GM23338 (cell line): ENCODE results near the gene HSPA12B.
A peak's percentile ranks its signal among the peaks of the same experiment; 100 is the strongest.

ENCODE experiments used
- CREB1 ChIP-seq: fragments of 250-450 bp; sonication (Bioruptor Pico); IDR thresholded peaks from 2 replicates; pipeline ENCODE4 v1.5.0; 2020; ENCODE audit warnings: low read depth, mild to moderate bottlenecking, moderate library complexity
- EZH2 ChIP-seq: fragments of 200-600 bp; sonication (generic); IDR thresholded peaks from one replicate; pipeline ENCODE4 v1.8.0; 2017; ENCODE audit warnings: antibody characterized with exemption, mild to moderate bottlenecking, low read depth; ENCODE audit not compliant: unreplicated experiment
- EZH2phosphoT487 ChIP-seq: fragments of 200-600 bp; sonication (generic); IDR thresholded peaks from one replicate; pipeline ENCODE4 v1.8.1; 2018; ENCODE audit warnings: antibody characterized with exemption; ENCODE audit not compliant: unreplicated experiment
- JUNB ChIP-seq: IDR thresholded peaks from one replicate; pipeline ENCODE4 v1.6.1; 2016; ENCODE audit warnings: antibody characterized with exemption; ENCODE audit not compliant: unreplicated experiment
- NANOG ChIP-seq: IDR thresholded peaks from 2 replicates; pipeline ENCODE4 v1.6.1; 2016; ENCODE audit warnings: antibody characterized with exemption, borderline replicate concordance
- POLR2AphosphoS5 ChIP-seq: IDR thresholded peaks from 2 replicates; pipeline ENCODE4 v1.6.1; 2016; ENCODE audit warnings: antibody characterized with exemption, low read depth
- STAT1 ChIP-seq: IDR thresholded peaks from one replicate; pipeline ENCODE4 v1.6.1; 2016; ENCODE audit warnings: antibody characterized with exemption; ENCODE audit not compliant: unreplicated experiment
- ZNF331 ChIP-seq: fragments of 250-450 bp; sonication (Bioruptor Pico); IDR thresholded peaks from 2 replicates; pipeline ENCODE4 v1.5.0; 2020; ENCODE audit warnings: low read depth, mild to moderate bottlenecking, moderate library complexity
- ZNF462 ChIP-seq: fragments of 250-450 bp; sonication (Bioruptor Pico); IDR thresholded peaks from 2 replicates; pipeline ENCODE4 v1.5.0; 2020; ENCODE audit warnings: mild to moderate bottlenecking, moderate library complexity
- TF ChIP-seq, protein P1 (sequence below), 2 experiments: fragments of 200-600 bp in 1 of 2; sonication (generic) in 1 of 2; conservative IDR thresholded peaks; 2 replicates each; pipeline versions ENCODE4 v1.5.1 to v1.6.1; 2016 to 2017; ENCODE audit warnings: antibody characterized with exemption in 2 of 2, low read depth in 2 of 2, mild to moderate bottlenecking in 2 of 2, moderate library complexity in 1 of 2
- TF ChIP-seq, protein P2 (sequence below): IDR thresholded peaks from one replicate; pipeline ENCODE4 v1.6.1; 2018; ENCODE audit warnings: antibody characterized with exemption; ENCODE audit not compliant: unreplicated experiment
- TF ChIP-seq, protein P3 (sequence below): IDR thresholded peaks from 2 replicates; pipeline ENCODE4 v1.6.1; 2016; ENCODE audit warnings: antibody characterized with exemption

GRCh38 chr20:3777716-3778629, 45.5 kb downstream of the HSPA12B start:
- TF ChIP-seq, protein P1, sequence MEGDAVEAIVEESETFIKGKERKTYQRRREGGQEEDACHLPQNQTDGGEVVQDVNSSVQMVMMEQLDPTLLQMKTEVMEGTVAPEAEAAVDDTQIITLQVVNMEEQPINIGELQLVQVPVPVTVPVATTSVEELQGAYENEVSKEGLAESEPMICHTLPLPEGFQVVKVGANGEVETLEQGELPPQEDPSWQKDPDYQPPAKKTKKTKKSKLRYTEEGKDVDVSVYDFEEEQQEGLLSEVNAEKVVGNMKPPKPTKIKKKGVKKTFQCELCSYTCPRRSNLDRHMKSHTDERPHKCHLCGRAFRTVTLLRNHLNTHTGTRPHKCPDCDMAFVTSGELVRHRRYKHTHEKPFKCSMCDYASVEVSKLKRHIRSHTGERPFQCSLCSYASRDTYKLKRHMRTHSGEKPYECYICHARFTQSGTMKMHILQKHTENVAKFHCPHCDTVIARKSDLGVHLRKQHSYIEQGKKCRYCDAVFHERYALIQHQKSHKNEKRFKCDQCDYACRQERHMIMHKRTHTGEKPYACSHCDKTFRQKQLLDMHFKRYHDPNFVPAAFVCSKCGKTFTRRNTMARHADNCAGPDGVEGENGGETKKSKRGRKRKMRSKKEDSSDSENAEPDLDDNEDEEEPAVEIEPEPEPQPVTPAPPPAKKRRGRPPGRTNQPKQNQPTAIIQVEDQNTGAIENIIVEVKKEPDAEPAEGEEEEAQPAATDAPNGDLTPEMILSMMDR (conservative IDR thresholded peaks at IDR 0.05; ENCODE audit: low read depth in 2 of 2): no peak
- no peak for TF ChIP-seq EZH2
- no peak for TF ChIP-seq EZH2phosphoT487
- TF ChIP-seq POLR2AphosphoS5: peak; percentile 82
- TF ChIP-seq, protein P2, sequence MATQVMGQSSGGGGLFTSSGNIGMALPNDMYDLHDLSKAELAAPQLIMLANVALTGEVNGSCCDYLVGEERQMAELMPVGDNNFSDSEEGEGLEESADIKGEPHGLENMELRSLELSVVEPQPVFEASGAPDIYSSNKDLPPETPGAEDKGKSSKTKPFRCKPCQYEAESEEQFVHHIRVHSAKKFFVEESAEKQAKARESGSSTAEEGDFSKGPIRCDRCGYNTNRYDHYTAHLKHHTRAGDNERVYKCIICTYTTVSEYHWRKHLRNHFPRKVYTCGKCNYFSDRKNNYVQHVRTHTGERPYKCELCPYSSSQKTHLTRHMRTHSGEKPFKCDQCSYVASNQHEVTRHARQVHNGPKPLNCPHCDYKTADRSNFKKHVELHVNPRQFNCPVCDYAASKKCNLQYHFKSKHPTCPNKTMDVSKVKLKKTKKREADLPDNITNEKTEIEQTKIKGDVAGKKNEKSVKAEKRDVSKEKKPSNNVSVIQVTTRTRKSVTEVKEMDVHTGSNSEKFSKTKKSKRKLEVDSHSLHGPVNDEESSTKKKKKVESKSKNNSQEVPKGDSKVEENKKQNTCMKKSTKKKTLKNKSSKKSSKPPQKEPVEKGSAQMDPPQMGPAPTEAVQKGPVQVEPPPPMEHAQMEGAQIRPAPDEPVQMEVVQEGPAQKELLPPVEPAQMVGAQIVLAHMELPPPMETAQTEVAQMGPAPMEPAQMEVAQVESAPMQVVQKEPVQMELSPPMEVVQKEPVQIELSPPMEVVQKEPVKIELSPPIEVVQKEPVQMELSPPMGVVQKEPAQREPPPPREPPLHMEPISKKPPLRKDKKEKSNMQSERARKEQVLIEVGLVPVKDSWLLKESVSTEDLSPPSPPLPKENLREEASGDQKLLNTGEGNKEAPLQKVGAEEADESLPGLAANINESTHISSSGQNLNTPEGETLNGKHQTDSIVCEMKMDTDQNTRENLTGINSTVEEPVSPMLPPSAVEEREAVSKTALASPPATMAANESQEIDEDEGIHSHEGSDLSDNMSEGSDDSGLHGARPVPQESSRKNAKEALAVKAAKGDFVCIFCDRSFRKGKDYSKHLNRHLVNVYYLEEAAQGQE: no peak
- no peak for TF ChIP-seq JUNB
- no peak for TF ChIP-seq NANOG
- TF ChIP-seq CREB1: no peak
- TF ChIP-seq, protein P3, sequence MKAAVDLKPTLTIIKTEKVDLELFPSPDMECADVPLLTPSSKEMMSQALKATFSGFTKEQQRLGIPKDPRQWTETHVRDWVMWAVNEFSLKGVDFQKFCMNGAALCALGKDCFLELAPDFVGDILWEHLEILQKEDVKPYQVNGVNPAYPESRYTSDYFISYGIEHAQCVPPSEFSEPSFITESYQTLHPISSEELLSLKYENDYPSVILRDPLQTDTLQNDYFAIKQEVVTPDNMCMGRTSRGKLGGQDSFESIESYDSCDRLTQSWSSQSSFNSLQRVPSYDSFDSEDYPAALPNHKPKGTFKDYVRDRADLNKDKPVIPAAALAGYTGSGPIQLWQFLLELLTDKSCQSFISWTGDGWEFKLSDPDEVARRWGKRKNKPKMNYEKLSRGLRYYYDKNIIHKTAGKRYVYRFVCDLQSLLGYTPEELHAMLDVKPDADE: no peak
- TF ChIP-seq ZNF331 (CRISPR knock-in tag): no peak
- no peak for TF ChIP-seq ZNF462
- no peak for TF ChIP-seq STAT1
